Lower lobe of right lung (tissue), 2 donors: ENCODE results near the gene PCCB. TPM values are rescaled to one million over a fixed set of nuclear protein-coding genes. Genes with fewer than 3 reads are reported as not detected.
"Not testable (repeated sequence)": the region's sequence is repeated elsewhere in the genome, so short reads cannot be mapped to it uniquely, and the experiment has no call there.

ENCODE experiments used
- ATAC-seq, 2 donors: fragments of 200-7000 bp; cut with Tn5 transposase; one replicate each; pipeline ENCODE4 v1.9.1; 2020 to 2022; ENCODE audit warnings: mild to moderate bottlenecking in 2 of 2, moderate library complexity in 2 of 2
- DNase-seq: peaks from one replicate; pipeline ENCODE4 v3.0.0-alpha.2; 2020
- H3K27ac ChIP-seq: fragments of 200-600 bp; one replicate; pipeline ENCODE4 v1.8.0; 2022
- H3K27me3 ChIP-seq: fragments of 200-600 bp; one replicate; pipeline ENCODE4 v1.8.0; 2022; ENCODE audit warnings: low read depth
- H3K36me3 ChIP-seq: fragments of 200-600 bp; one replicate; pipeline ENCODE4 v1.8.0; 2022; ENCODE audit warnings: mild to moderate bottlenecking
- H3K4me1 ChIP-seq: fragments of 200-600 bp; one replicate; pipeline ENCODE4 v1.8.0; 2022
- H3K4me3 ChIP-seq: fragments of 200-600 bp; one replicate; pipeline ENCODE4 v1.8.0; 2022; ENCODE audit warnings: mild to moderate bottlenecking
- H3K9me3 ChIP-seq: fragments of 200-600 bp; one replicate; pipeline ENCODE4 v1.8.0; 2022
- CTCF ChIP-seq: fragments of 200-600 bp; IDR thresholded peaks from one replicate; pipeline ENCODE4 v1.8.0; 2022; ENCODE audit warnings: antibody characterized with exemption, mild to moderate bottlenecking
- intact Hi-C: fragments of 100-400 bp; cut with DNase I; formaldehyde crosslinking; loops from one replicate; pipeline ENCODE4 v1.11.0; 2022
- total RNA-seq: library from RNA; stranded (reverse); fragmentation: NEBNext Ultra II Directional; extraction: Animal tissue kit (Norgen Biotek cat#: 25700); gene quantifications from one replicate; pipeline ENCODE4 v1.2.1, GENCODE V29; 2021
- donor health status: DM: no; HTN: yes; CAD: no; lungs with severe emphysema.

PCCB gene
- total RNA-seq, 1 donor from 2014 or later, result 28.8 TPM

DNA sequence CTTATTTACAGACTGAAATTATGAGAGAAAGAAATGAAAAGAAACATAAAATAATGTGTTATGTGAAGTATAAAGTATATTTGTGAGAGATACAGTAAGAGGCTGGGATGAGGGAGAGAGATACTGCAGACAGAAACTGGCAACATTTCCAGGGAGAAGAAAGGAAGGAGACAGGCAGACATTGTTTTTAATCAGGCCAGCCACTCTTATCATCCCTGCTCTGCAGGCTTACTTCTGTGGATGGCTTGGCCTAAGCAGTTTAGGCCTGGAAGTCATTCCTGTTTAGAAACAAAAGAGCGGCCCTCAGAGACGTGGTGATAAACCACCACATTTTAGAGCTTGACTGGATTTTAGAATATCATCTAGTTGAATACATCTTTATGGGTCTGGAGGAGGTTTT is 12.4 kb downstream of the PCCB start:
- Histone ChIP-seq H3K27me3 (no peaks in the 10 kb centered on the region), H3K4me1 (no peaks in the 10 kb centered on the region), H3K4me3 (no peak overlapping the region), H3K27ac (no peak overlapping the region), H3K9me3 (no peaks in the 10 kb centered on the region), H3K36me3 (peaks cover 71% of the 10 kb centered on the region)
- intact Hi-C loops, result no loop called here
- ATAC-seq (no peak), DNase-seq (no peak)
- no peak for TF ChIP-seq CTCF

DNA sequence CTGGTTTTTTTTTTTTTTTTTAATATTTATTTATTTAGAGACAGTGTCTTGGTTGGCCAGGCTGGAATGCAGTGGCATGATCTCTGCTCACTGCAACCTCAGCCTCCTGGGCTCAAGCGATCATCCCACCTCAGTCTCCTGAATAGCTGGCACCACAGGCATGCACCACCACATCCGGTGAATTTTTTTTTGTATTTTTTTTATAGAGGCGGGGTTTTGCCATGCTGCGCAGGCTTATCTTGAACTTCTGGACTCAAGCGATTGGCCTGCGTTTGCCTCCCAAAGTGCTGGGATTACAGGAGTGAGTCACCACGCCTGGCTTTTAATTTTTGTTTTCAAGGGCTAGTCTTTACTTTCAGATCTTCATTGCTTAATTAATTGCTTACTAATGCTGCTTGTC is 13.1 kb downstream of the PCCB start:
- no peak for DNase-seq

GRCh38 chr3:136266468-136267125 is 16.5 kb downstream of the PCCB start:
- DNase-seq, H3K27me3 ChIP-seq, H3K27ac ChIP-seq, ATAC-seq, H3K4me1 ChIP-seq, H3K9me3 ChIP-seq, intact Hi-C loops, H3K4me3 ChIP-seq: not testable (repeated sequence)
- H3K36me3 ChIP-seq, result peaks cover 58% of the 10 kb centered on the region

More for the DNA sequence above, 13.1 kb downstream of the PCCB start:
- Histone ChIP-seq H3K4me3 (no peak overlapping the region), H3K4me1 (no peaks in the 10 kb centered on the region), H3K9me3 (no peaks in the 10 kb centered on the region), H3K27ac (no peak overlapping the region), H3K27me3 (no peaks in the 10 kb centered on the region), H3K36me3 (peaks cover 65% of the 10 kb centered on the region)
- no peak for TF ChIP-seq CTCF
- ATAC-seq, result no peak
- intact Hi-C loops, result no loop called here

DNA sequence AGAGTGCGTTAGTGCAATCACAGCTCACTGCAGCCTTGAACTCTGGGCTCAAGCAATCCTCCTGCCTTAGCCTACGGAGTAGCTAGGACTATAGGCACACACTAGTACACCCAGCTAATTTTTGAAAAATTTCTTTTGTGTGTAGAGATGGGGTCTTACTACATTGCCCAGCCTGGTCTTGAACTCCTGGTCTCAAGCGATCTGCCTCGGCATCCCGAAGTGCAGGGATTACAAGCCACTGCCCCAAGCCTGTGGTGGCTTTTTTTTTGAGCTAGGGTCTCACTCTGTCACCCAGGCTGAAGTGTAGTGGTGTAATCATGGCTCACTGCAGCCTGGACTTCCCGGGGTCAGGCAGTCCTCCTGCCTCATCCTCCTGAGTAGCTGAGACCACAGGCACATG is 17.1 kb downstream of the PCCB start:
- H3K36me3 ChIP-seq, result peaks cover 52% of the 10 kb centered on the region
- no peak overlapping the region for H3K4me3 ChIP-seq
- H3K27me3 ChIP-seq, result no peaks in the 10 kb centered on the region
- TF ChIP-seq CTCF, result no peak
- intact Hi-C loops, result no loop called here
- DNase-seq, result no peak
- no peaks in the 10 kb centered on the region for H3K4me1 ChIP-seq
- no peaks in the 10 kb centered on the region for H3K9me3 ChIP-seq
- H3K27ac ChIP-seq, result no peak overlapping the region
- ATAC-seq, result no peak

GRCh38 chr3:136270179-136270578 is 20.0 kb downstream of the PCCB start:
- no peaks in the 10 kb centered on the region for H3K9me3 ChIP-seq
- H3K27me3 ChIP-seq, result no peaks in the 10 kb centered on the region
- DNase-seq, result no peak
- H3K27ac ChIP-seq, result no peak overlapping the region
- no peak overlapping the region for H3K4me3 ChIP-seq
- intact Hi-C loops, result no loop called here
- H3K36me3 ChIP-seq, result peaks cover 27% of the 10 kb centered on the region
- ATAC-seq, result no peak
- no peak for TF ChIP-seq CTCF
- no peaks in the 10 kb centered on the region for H3K4me1 ChIP-seq

DNA sequence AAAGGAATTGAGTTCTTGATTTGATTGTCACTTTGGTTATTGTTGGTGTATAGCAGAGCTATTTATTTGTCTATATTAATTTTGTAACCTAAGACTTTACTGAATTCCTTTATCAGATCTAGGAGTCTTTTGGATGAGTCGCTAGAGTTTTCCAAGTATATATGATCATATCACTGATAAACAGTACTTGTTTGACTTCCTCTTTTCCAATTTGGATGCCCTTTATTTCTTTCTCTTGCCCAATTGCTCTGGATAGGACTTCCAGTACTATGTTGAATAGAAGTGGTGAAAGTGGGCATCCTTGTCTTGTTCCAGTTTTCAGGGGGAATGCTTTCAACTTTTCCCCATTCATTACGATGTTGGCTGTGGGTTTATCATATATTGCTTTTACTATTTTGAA is 21.5 kb downstream of the PCCB start:
- ATAC-seq, result not testable (repeated sequence)

More for the DNA sequence above, 21.5 kb downstream of the PCCB start:
- DNase-seq, H3K27ac ChIP-seq, H3K27me3 ChIP-seq, H3K4me3 ChIP-seq, H3K9me3 ChIP-seq, intact Hi-C loops, H3K4me1 ChIP-seq: not testable (repeated sequence)
- H3K36me3 ChIP-seq, result peaks cover 22% of the 10 kb centered on the region
